HEK293T (cell line): ENCODE data around the gene ANP32A.

Experiments used
- CTCF ChIA-PET: fragments of 350-600 bp; formaldehyde crosslinking; extraction: SDS; loops from one replicate; lab custom pipeline; 2021; ENCODE audit warnings: antibody characterized with exemption, inconsistent platforms; lab: Yijun Ruan, JAX
- POLR2A ChIA-PET: fragments of 350-600 bp; formaldehyde crosslinking; extraction: SDS; loops from one replicate; lab custom pipeline; 2020; ENCODE audit warnings: antibody characterized with exemption, inconsistent platforms; lab: Yijun Ruan, JAX
- DNase-seq: peaks from one replicate; pipeline ENCODE4 v3.0.0; 2012; ENCODE audit warnings: mixed read lengths; ENCODE audit errors: extremely low spot score
- ARNT ChIP-seq: fragments of 450-650 bp; IDR thresholded peaks from 2 replicates; pipeline ENCODE4 v1.6.1; 2017; ENCODE audit warnings: mild to moderate bottlenecking
- BHLHE40 ChIP-seq: fragments of 450-650 bp; IDR thresholded peaks from 2 replicates; pipeline ENCODE4 v1.6.1; 2016; ENCODE audit warnings: mild to moderate bottlenecking, moderate library complexity, borderline replicate concordance
- CTBP1 ChIP-seq: fragments of 450-650 bp; IDR thresholded peaks from 2 replicates; pipeline ENCODE4 v1.6.1; 2016; ENCODE audit warnings: borderline replicate concordance
- ELF4 ChIP-seq: fragments of 450-650 bp; IDR thresholded peaks from 2 replicates; pipeline ENCODE4 v1.6.1; 2017; ENCODE audit warnings: antibody characterized with exemption
- FOXA1 ChIP-seq: fragments of 450-650 bp; IDR thresholded peaks from 2 replicates; pipeline ENCODE4 v1.6.1; 2016; ENCODE audit warnings: mild to moderate bottlenecking
- FOXK2 ChIP-seq: fragments of 450-650 bp; IDR thresholded peaks from 2 replicates; pipeline ENCODE4 v1.6.1; 2016; ENCODE audit warnings: mild to moderate bottlenecking
- FOXM1 ChIP-seq: fragments of 450-650 bp; IDR thresholded peaks from 2 replicates; pipeline ENCODE4 v1.6.1; 2017; ENCODE audit warnings: mild to moderate bottlenecking, borderline replicate concordance
- HDGF ChIP-seq: fragments of 450-650 bp; IDR thresholded peaks from 2 replicates; pipeline ENCODE4 v1.6.1; 2017; ENCODE audit warnings: antibody characterized with exemption, borderline replicate concordance
- L3MBTL2 ChIP-seq: fragments of 450-650 bp; conservative IDR thresholded peaks from 2 replicates; pipeline ENCODE4 v1.6.1; 2016; ENCODE audit warnings: mild to moderate bottlenecking
- LEF1 ChIP-seq: fragments of 450-650 bp; IDR thresholded peaks from 2 replicates; pipeline ENCODE4 v1.6.1; 2017; ENCODE audit warnings: mild to moderate bottlenecking, borderline replicate concordance
- NFRKB ChIP-seq: fragments of 450-650 bp; IDR thresholded peaks from 2 replicates; pipeline ENCODE4 v1.6.1; 2016; ENCODE audit warnings: mild to moderate bottlenecking, moderate library complexity
- PKNOX1 ChIP-seq: fragments of 450-650 bp; IDR thresholded peaks from 2 replicates; pipeline ENCODE4 v1.6.1; 2016
- SP1 ChIP-seq: fragments of 450-650 bp; IDR thresholded peaks from 2 replicates; pipeline ENCODE4 v1.6.1; 2017
- SUZ12 ChIP-seq: fragments of 450-650 bp; IDR thresholded peaks from 2 replicates; pipeline ENCODE4 v1.6.1; 2016; ENCODE audit warnings: mild to moderate bottlenecking
- TARDBP ChIP-seq: fragments of 450-650 bp; IDR thresholded peaks from 2 replicates; pipeline ENCODE4 v1.6.1; 2016
- ZNF384 ChIP-seq: fragments of 450-650 bp; IDR thresholded peaks from 2 replicates; pipeline ENCODE4 v1.6.1; 2016

The ANP32A gene

GRCh38 chr15:68790910-68791309 is 29.8 kb downstream of the ANP32A start:
- POLR2A ChIA-PET = no interaction called here
- TF ChIP-seq BHLHE40 (no peak), FOXA1 (no peak), FOXK2 (no peak), CTBP1 (no peak), ELF4 (no peak), FOXM1 (no peak), NFRKB (no peak), LEF1 (no peak), ARNT (no peak), TARDBP (no peak), PKNOX1 (no peak), ZNF384 (no peak), L3MBTL2 (no peak), HDGF (no peak)
- CTCF ChIA-PET = no interaction called here
- no peak for DNase-seq

DNA sequence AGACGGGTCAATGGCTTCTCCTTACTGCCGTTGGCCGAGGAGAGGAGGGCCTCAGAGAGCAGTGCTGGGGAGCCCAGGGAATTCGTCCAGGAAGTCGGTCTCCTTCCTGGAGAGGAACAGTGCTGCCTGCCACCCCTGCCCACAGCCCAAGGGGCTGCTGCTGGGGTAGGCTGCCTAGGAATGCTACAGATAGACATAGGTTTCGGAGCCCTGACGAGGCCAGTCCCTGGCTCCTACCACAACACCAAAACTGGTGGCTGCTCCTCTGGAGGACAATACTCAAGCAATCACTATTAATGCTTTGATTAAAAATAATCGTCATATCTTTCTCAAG is 30.5 kb downstream of the ANP32A start:
- CTCF ChIA-PET = no interaction called here
- TF ChIP-seq FOXK2 (no peak), ZNF384 (no peak), SUZ12 (no peak), BHLHE40 (no peak), L3MBTL2 (no peak), FOXM1 (no peak), CTBP1 (no peak), ARNT (no peak), SP1 (no peak), FOXA1 (no peak), TARDBP (no peak), ELF4 (no peak)
- POLR2A ChIA-PET = interaction anchor here (4.5 kb wide), 1 partner anchor 28 kb away, joined by 21 read pairs; no protein-coding TSS in a partner anchor

GRCh38 chr15:68789534-68790241 is 31.0 kb downstream of the ANP32A start:
- no peak for TF ChIP-seq TARDBP
- no peak for TF ChIP-seq SP1
- no peak for TF ChIP-seq FOXK2
- no peak for TF ChIP-seq SUZ12
- no peak for TF ChIP-seq FOXA1
- no peak for TF ChIP-seq ZNF384
- no peak for TF ChIP-seq FOXM1
- CTCF ChIA-PET = interaction anchor here (1.1 kb wide), 1 partner anchor 39 kb away, joined by 3 read pairs; no protein-coding TSS in a partner anchor
- POLR2A ChIA-PET = interaction anchor here (4.5 kb wide), 1 partner anchor 28 kb away, joined by 21 read pairs; no protein-coding TSS in a partner anchor
- no peak for DNase-seq

More for the DNA sequence above, 30.5 kb downstream of the ANP32A start:
- DNase-seq = no peak

DNA sequence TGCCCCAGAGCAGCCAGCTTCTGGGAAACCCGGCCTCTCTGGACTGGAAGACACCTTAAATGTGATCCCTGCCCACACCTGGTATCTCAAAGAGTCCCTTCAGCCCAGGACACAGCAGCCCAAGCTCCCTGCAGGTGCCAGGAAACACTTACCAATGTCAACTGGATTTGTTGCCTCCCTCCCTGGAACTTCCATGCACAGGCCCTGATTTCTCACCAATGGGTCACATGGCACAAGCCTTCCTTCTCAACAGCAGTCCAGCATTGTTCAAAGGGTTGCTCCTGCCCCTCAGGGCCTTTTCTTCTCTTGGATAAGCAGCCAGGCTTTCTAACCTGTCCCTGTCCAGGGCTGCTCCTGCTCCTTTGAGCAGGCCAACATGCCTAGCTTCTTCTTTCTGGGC is 31.6 kb downstream of the ANP32A start:
- DNase-seq = no peak
- POLR2A ChIA-PET = interaction anchor here (4.5 kb wide), 1 partner anchor 29 kb away, joined by 21 read pairs; no protein-coding TSS in a partner anchor
- TF ChIP-seq CTBP1 (no peak), FOXK2 (no peak), SP1 (no peak), HDGF (no peak), ZNF384 (no peak), FOXA1 (no peak), ARNT (no peak), LEF1 (no peak), BHLHE40 (no peak), TARDBP (no peak), FOXM1 (no peak), ELF4 (no peak), L3MBTL2 (no peak), NFRKB (no peak), SUZ12 (no peak), PKNOX1 (no peak)
- CTCF ChIA-PET = interaction anchor here (1.1 kb wide), 1 partner anchor 40 kb away, joined by 3 read pairs; no protein-coding TSS in a partner anchor

DNA sequence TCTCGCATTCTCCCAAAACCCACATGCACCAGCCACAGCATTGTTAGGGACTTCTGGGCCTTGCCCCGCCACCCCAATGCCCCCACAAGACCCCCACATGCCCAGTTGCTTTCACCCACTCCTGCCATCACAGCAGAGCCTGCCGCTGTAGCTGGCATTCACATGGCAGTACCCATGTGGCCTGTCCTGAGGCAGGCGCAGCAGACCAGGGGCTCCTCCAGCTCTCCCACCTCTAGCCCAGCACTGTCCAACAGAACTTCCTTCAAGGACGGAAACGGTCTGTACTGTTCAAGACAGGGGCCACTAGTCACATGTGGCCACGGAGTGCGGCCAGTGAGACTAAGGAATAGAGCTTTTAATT is 32.5 kb downstream of the ANP32A start:
- DNase-seq = no peak
- POLR2A ChIA-PET = interaction anchor here (4.5 kb wide), 1 partner anchor 30 kb away, joined by 21 read pairs; no protein-coding TSS in a partner anchor
- no peak for TF ChIP-seq ARNT
- no peak for TF ChIP-seq L3MBTL2
- CTCF ChIA-PET = no interaction called here

DNA sequence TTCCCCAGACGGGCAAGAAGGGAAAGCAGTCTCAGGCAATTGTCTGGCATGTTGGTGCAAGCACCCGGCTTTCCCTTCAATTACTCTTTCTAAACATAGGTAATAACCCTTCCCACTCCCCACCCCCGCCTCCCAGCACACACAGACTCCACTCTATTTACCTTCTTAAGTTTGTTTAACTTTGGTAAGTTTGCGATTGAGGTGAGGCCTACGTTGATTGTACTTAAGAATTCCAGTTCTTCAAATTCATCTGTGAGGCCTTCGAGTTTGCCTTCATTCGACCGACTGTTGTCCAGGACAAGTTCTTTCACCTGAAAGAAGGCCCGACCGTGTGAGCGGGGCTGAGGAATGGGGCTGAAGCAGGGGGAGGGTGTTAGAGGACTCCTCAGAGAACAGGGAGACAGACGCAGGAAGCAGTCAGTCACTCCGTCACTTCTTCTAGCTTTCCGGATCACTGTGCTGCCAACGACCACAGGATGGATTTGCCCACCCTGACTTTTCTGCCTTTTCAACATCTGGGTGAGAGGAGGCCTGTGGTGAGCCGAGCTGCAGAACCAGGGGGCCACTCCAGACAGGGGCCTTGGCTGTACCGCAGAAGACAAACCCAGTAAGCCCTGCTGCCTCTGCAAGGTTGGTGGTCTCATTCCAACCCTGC is 33.0 kb downstream of the ANP32A start:
- ChIA-PET CTCF (no interaction called here), POLR2A (interaction anchor here (4.5 kb wide), 1 partner anchor 30 kb away, joined by 21 read pairs; no protein-coding TSS in a partner anchor)
- TF ChIP-seq SUZ12 = no peak
- no peak for DNase-seq

DNA sequence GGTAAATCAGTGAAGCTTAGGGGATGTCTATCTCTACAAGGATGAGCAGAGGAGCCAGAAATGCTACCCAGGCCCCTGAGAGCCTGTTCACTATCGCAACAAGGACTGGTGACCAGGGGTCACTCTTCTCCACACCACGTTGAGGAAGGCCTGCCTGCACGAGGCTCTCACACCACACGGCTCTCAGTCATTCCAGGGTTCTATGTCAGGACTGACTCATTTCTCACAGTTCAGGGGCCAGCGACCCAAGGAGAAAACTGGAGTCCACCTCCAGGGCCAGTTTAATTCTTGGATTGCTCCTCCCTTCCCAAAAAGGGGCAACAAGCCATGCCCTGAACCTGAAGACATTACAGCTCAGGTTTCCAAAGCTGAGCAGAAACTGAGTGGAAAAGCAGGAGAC is 33.9 kb downstream of the ANP32A start:
- ChIA-PET POLR2A (interaction anchor here (4.5 kb wide), 1 partner anchor 31 kb away, joined by 21 read pairs; no protein-coding TSS in a partner anchor), CTCF (no interaction called here)
- DNase-seq = no peak
- TF ChIP-seq NFRKB = no peak
- TF ChIP-seq ELF4 = no peak
- TF ChIP-seq FOXA1 = no peak
- no peak for TF ChIP-seq BHLHE40
- no peak for TF ChIP-seq PKNOX1
- no peak for TF ChIP-seq HDGF
- TF ChIP-seq L3MBTL2 = no peak
- TF ChIP-seq LEF1 = no peak
- TF ChIP-seq SP1 = no peak
- no peak for TF ChIP-seq FOXM1
- TF ChIP-seq TARDBP = no peak
- TF ChIP-seq CTBP1 = no peak
- no peak for TF ChIP-seq SUZ12
- TF ChIP-seq FOXK2 = no peak
